PC-3 (cell line): ENCODE data around the gene SMIM11. TPM values are rescaled to one million over a fixed set of nuclear protein-coding genes. Genes with fewer than 3 reads are reported as not detected.

ENCODE experiments used
- ATAC-seq: fragments of 200-7000 bp; cut with Tn5 transposase; 2 replicates; pipeline ENCODE4 v1.9.1; 2020; ENCODE audit warnings: mild to moderate bottlenecking, moderate library complexity
- BruUV-seq: library from RNA; stranded (reverse); fragments of 400-500 nt; replicated peaks from 2 replicates; lab custom pipeline; 2021; lab: Mats Ljungman, UMichigan
- CTCF ChIA-PET: fragments of 300-600 bp; sonication (Branson Sonifier 250); formaldehyde crosslinking; loops from one replicate; lab custom pipeline; 2022; ENCODE audit warnings: antibody characterized with exemption; lab: Charles Lee
- POLR2A ChIA-PET: fragments of 300-600 bp; sonication (Branson Sonifier 250); formaldehyde crosslinking; loops from one replicate; lab custom pipeline; 2022; ENCODE audit warnings: antibody characterized with exemption; ENCODE audit not compliant: unreplicated experiment; lab: Charles Lee
- DNase-seq: peaks from one replicate; pipeline ENCODE4 v3.0.0-alpha.2; 2015
- H2AFZ ChIP-seq: fragments of 300-600 bp; sonication (generic); 2 replicates; pipeline ENCODE4 v1.6.0; 2016; ENCODE audit warnings: antibody characterized with exemption, low read length
- H3F3A ChIP-seq: fragments of 300-600 bp; sonication (generic); one replicate; pipeline ENCODE4 v1.6.0; 2017; ENCODE audit warnings: antibody characterized with exemption, low read length, control low read depth, mild to moderate bottlenecking; ENCODE audit not compliant: unreplicated experiment
- H3K27ac ChIP-seq: fragments of 300-600 bp; sonication (generic); 2 replicates; pipeline ENCODE4 v1.5.1; 2016; ENCODE audit warnings: mild to moderate bottlenecking, low read length
- H3K27me3 ChIP-seq: fragments of 300-600 bp; sonication (generic); 2 replicates; pipeline ENCODE4 v1.6.1; 2016; ENCODE audit warnings: low read length, mixed read lengths
- H3K36me3 ChIP-seq: fragments of 300-600 bp; sonication (generic); 2 replicates; pipeline ENCODE4 v1.6.1; 2016; ENCODE audit warnings: low read depth, mixed run types, low read length, mixed read lengths
- H3K4me1 ChIP-seq: fragments of 300-600 bp; sonication (generic); 2 replicates; pipeline ENCODE4 v1.5.1; 2016; ENCODE audit warnings: low read length; ENCODE audit not compliant: insufficient read depth
- H3K4me2 ChIP-seq: fragments of 300-600 bp; sonication (generic); 2 replicates; pipeline ENCODE4 v1.6.0; 2016; ENCODE audit warnings: low read length
- H3K4me3 ChIP-seq: fragments of 300-600 bp; sonication (generic); 2 replicates; pipeline ENCODE4 v1.5.1; 2016; ENCODE audit warnings: mild to moderate bottlenecking, low read length, mixed read lengths
- H3K79me2 ChIP-seq: fragments of 300-600 bp; sonication (generic); 2 replicates; pipeline ENCODE4 v1.6.1; 2017; ENCODE audit warnings: low read length, mixed read lengths
- H3K9ac ChIP-seq: fragments of 300-600 bp; sonication (generic); 2 replicates; pipeline ENCODE4 v1.6.0; 2016; ENCODE audit warnings: mild to moderate bottlenecking, low read length
- H3K9me2 ChIP-seq: fragments of 300-600 bp; sonication (generic); replicated peaks from 2 replicates; pipeline ENCODE4 v1.6.1; 2016; ENCODE audit warnings: mixed run types, low read length, mixed read lengths
- H3K9me3 ChIP-seq: fragments of 300-600 bp; sonication (generic); 2 replicates; pipeline ENCODE4 v1.6.1; 2016; ENCODE audit warnings: low read length, mixed read lengths
- H4K20me1 ChIP-seq: fragments of 300-600 bp; sonication (generic); 2 replicates; pipeline ENCODE4 v1.6.1; 2016; ENCODE audit warnings: low read length, mixed read lengths
- EZH2 ChIP-seq: fragments of 300-600 bp; sonication (generic); IDR thresholded peaks from one replicate; pipeline ENCODE4 v1.6.1; 2017; ENCODE audit warnings: antibody characterized with exemption, mild to moderate bottlenecking, low read length; ENCODE audit not compliant: unreplicated experiment
- EZH2phosphoT487 ChIP-seq: fragments of 300-600 bp; sonication (generic); IDR thresholded peaks from 2 replicates; pipeline ENCODE4 v1.6.1; 2018; ENCODE audit warnings: mild to moderate bottlenecking, antibody characterized with exemption, low read length, borderline replicate concordance
- intact Hi-C: fragments of 100-400 bp; cut with micrococcal nuclease; formaldehyde crosslinking; loops from 2 replicates; pipeline ENCODE4 v1.9.0; 2023
- total RNA-seq: library from RNA; depleted of rRNA; stranded (reverse); fragments of >200 nt; gene quantifications from 2 replicates; pipeline ENCODE4 v1.2.3, GENCODE V29; 2014
- TF ChIP-seq, protein P1 (sequence below): fragments of 300-600 bp; sonication (generic); conservative IDR thresholded peaks from 2 replicates; pipeline ENCODE4 v1.5.1; 2017; ENCODE audit warnings: antibody characterized with exemption, low read depth, mild to moderate bottlenecking, low read length

The SMIM11 gene
- total RNA-seq, 1 experiment from 2014 or later = 39.8 TPM

GRCh38 chr21:34357889-34358288 is 17.4 kb upstream of the SMIM11 start:
- no peak overlapping the region for H2AFZ ChIP-seq
- no peaks in the 10 kb centered on the region for H4K20me1 ChIP-seq
- no peaks in the 10 kb centered on the region for H3K36me3 ChIP-seq
- H3K9me2 ChIP-seq = no peaks in the 10 kb centered on the region
- no peaks in the 10 kb centered on the region for H3K4me1 ChIP-seq
- CTCF ChIA-PET = no interaction called here
- peaks cover 11% of the 10 kb centered on the region for H3K27me3 ChIP-seq
- ATAC-seq (no peak), DNase-seq (no peak)
- H3K79me2 ChIP-seq = no peaks in the 10 kb centered on the region
- H3K27ac ChIP-seq = no peak overlapping the region
- H3K9ac ChIP-seq = no peak overlapping the region
- no TSS peak for BruUV-seq
- no peak overlapping the region for H3K4me3 ChIP-seq
- intact Hi-C loops = no loop called here
- no peak overlapping the region for H3K4me2 ChIP-seq
- POLR2A ChIA-PET = no interaction called here
- H3K9me3 ChIP-seq = no peaks in the 10 kb centered on the region
- no peaks in the 10 kb centered on the region for H3F3A ChIP-seq
- TF ChIP-seq EZH2 = no peak
- no peak for TF ChIP-seq EZH2phosphoT487
- TF ChIP-seq, protein P1, sequence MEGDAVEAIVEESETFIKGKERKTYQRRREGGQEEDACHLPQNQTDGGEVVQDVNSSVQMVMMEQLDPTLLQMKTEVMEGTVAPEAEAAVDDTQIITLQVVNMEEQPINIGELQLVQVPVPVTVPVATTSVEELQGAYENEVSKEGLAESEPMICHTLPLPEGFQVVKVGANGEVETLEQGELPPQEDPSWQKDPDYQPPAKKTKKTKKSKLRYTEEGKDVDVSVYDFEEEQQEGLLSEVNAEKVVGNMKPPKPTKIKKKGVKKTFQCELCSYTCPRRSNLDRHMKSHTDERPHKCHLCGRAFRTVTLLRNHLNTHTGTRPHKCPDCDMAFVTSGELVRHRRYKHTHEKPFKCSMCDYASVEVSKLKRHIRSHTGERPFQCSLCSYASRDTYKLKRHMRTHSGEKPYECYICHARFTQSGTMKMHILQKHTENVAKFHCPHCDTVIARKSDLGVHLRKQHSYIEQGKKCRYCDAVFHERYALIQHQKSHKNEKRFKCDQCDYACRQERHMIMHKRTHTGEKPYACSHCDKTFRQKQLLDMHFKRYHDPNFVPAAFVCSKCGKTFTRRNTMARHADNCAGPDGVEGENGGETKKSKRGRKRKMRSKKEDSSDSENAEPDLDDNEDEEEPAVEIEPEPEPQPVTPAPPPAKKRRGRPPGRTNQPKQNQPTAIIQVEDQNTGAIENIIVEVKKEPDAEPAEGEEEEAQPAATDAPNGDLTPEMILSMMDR = no peak

GRCh38 chr21:34358866-34359265 is 16.4 kb upstream of the SMIM11 start:
- Histone ChIP-seq H4K20me1 (no peaks in the 10 kb centered on the region), H2AFZ (no peak overlapping the region), H3F3A (no peaks in the 10 kb centered on the region), H3K4me1 (no peaks in the 10 kb centered on the region), H3K27ac (no peak overlapping the region), H3K36me3 (no peaks in the 10 kb centered on the region), H3K4me3 (no peak overlapping the region), H3K79me2 (no peaks in the 10 kb centered on the region), H3K9me2 (no peaks in the 10 kb centered on the region), H3K9ac (no peak overlapping the region), H3K27me3 (peaks cover 9% of the 10 kb centered on the region), H3K4me2 (no peak overlapping the region), H3K9me3 (no peaks in the 10 kb centered on the region)
- BruUV-seq = no TSS peak
- CTCF ChIA-PET = no interaction called here
- TF ChIP-seq, protein P1 = no peak
- no peak for TF ChIP-seq EZH2
- no peak for TF ChIP-seq EZH2phosphoT487
- intact Hi-C loops = no loop called here
- DNase-seq (no peak), ATAC-seq (no peak)
- POLR2A ChIA-PET = no interaction called here

DNA sequence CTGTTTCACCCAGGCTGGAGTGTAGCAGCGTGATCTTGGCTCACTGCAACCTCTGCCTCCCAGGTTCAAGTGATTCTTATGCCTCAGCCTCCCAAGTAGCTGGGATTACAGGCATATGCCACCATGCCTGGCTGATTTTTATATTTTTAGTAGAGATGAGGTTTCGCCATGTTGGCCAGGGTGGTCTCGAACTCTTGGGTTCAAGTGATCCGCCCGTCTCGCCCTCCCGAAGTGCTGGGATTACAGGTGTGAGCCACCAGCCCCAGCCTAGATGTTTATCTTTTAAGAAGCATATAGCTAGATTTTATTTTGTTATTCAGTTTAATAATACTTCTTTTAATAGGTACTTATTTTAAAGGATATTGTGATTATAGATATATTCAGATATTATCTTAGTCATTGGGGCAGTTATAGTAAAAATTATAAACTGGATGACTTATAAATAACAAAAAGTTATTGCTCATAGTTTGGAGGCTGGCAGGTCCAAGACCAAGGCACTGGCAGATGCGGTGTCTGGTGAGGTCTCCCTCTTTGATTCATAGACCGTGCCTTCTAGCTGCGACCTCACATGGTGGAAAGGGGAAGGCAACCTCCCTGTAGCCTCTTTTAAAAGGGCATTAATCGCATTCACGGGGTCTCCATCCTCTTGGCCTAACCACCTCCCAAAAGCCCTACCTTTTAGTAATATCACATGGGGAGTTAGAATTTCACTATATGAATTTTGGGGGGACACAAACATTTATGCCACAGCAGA is 14.6 kb upstream of the SMIM11 start:
- no peak for TF ChIP-seq EZH2
- TF ChIP-seq, protein P1 = peak; percentile 29; the same call in 1 of the 2 replicates
- no peak for TF ChIP-seq EZH2phosphoT487
- Histone ChIP-seq H4K20me1 (no peaks in the 10 kb centered on the region), H3K4me2 (no peak overlapping the region), H3K27ac (no peak overlapping the region), H3F3A (no peaks in the 10 kb centered on the region), H3K79me2 (no peaks in the 10 kb centered on the region), H3K9me2 (no peaks in the 10 kb centered on the region), H3K27me3 (no peaks in the 10 kb centered on the region), H3K9ac (no peak overlapping the region), H3K36me3 (no peaks in the 10 kb centered on the region), H3K4me3 (no peak overlapping the region), H3K4me1 (no peaks in the 10 kb centered on the region), H3K9me3 (no peaks in the 10 kb centered on the region), H2AFZ (no peak overlapping the region)
- POLR2A ChIA-PET = no interaction called here
- ATAC-seq = peak; percentile 54
- peak; percentile 15 for DNase-seq
- CTCF ChIA-PET = interaction anchor here (0.9 kb wide), 1 partner anchor 436 kb away, joined by 4 read pairs; no protein-coding TSS in a partner anchor
- intact Hi-C loops = no loop called here
- no TSS peak for BruUV-seq
